HCT116 (cell line): ENCODE data around the gene LTBP1. TPM values are rescaled to one million over a fixed set of nuclear protein-coding genes. Genes with fewer than 3 reads are reported as not detected.

Experiments
- ATAC-seq: fragments of 200-7000 bp; cut with Tn5 transposase; 2 replicates; pipeline ENCODE4 v1.9.1; 2020; ENCODE audit warnings: mild to moderate bottlenecking, moderate library complexity
- BruUV-seq: library from RNA; stranded (reverse); fragments of 400-500 nt; replicated peaks from 2 replicates; lab custom pipeline; 2021; lab: Mats Ljungman, UMichigan
- CTCF ChIA-PET: fragments of 300-600 bp; sonication (Branson Sonifier 250); formaldehyde crosslinking; loops from one replicate; lab custom pipeline; 2021; ENCODE audit warnings: antibody characterized with exemption; lab: Charles Lee
- POLR2A ChIA-PET: fragments of 300-600, 350-600 bp; sonication (Branson Sonifier 250); formaldehyde crosslinking; loops from one replicate; lab custom pipeline; 2021; ENCODE audit warnings: antibody characterized with exemption; lab: Charles Lee
- RAD21 ChIA-PET, 2 experiments: fragments of 300-600 bp; sonication (Branson Sonifier 250); formaldehyde crosslinking; loops; one replicate each; lab custom pipeline; 2023; ENCODE audit warnings: low total read pairs in 2 of 2; ENCODE audit not compliant: uncharacterized antibody in 2 of 2, unreplicated experiment in 2 of 2, low non-redundant PET in 1 of 2; lab: Charles Lee
- DNase-seq: peaks from one replicate; pipeline ENCODE4 v3.0.0-alpha.2; 2010; ENCODE audit warnings: low read depth, low spot score
- H2AFZ ChIP-seq: fragments of 200-600 bp; shearing (Covaris generic), sonication (generic); 2 replicates; pipeline ENCODE4 v1.6.1; 2017; ENCODE audit warnings: low read depth, mixed run types, mixed read lengths, antibody characterized with exemption, low read length; ENCODE audit not compliant: poor library complexity, severe bottlenecking
- H3K27ac ChIP-seq: 2 replicates; pipeline ENCODE4 v1.5.1; 2012; ENCODE audit warnings: low read depth, low read length
- H3K27me3 ChIP-seq: fragments of 200-600 bp; sonication (generic); 2 replicates; pipeline ENCODE4 v1.6.1; 2016; ENCODE audit warnings: mixed run types, low read length, mixed read lengths; ENCODE audit not compliant: insufficient read depth
- H3K36me3 ChIP-seq, 2 experiments: fragments of 200-500 bp in 1 of 2; fragments of 200-600 bp in 1 of 2; sonication (Bioruptor generic) in 1 of 2; sonication (generic) in 1 of 2; 2 replicates each; pipeline versions ENCODE4 v1.5.1 to v1.6.1; 2014 to 2016; ENCODE audit warnings: low read length in 2 of 2, inconsistent platforms in 1 of 2, mixed read lengths in 1 of 2, mixed run types in 1 of 2; ENCODE audit not compliant: insufficient read depth in 2 of 2, control insufficient read depth in 1 of 2
- H3K4me1 ChIP-seq, 2 experiments: fragments of 200-600 bp in 1 of 2; sonication (generic) in 1 of 2; 2 replicates each; pipeline versions ENCODE4 v1.5.1 to v1.6.1; 2012 to 2017; ENCODE audit warnings: low read length in 2 of 2, inconsistent platforms in 1 of 2, mild to moderate bottlenecking in 1 of 2, mixed read lengths in 1 of 2, mixed run types in 1 of 2, moderate library complexity in 1 of 2; ENCODE audit not compliant: insufficient read depth in 2 of 2, control insufficient read depth in 1 of 2
- H3K4me2 ChIP-seq: fragments of 200-600 bp; sonication (generic); 2 replicates; pipeline ENCODE4 v1.6.1; 2017; ENCODE audit warnings: mixed run types, low read length, mixed read lengths
- H3K4me3 ChIP-seq, 2 experiments: fragments of 200-600 bp in 1 of 2; sonication (generic) in 1 of 2; replicated peaks in 1 of 2; 2 replicates each; pipeline ENCODE4 v1.5.1; 2011 to 2016; ENCODE audit warnings: low read length in 2 of 2, control low read depth in 1 of 2, low read depth in 1 of 2, mild to moderate bottlenecking in 1 of 2, mixed read lengths in 1 of 2, mixed run types in 1 of 2
- H3K79me2 ChIP-seq: fragments of 200-600 bp; sonication (generic); 2 replicates; pipeline ENCODE4 v1.6.1; 2017; ENCODE audit warnings: mild to moderate bottlenecking, mixed run types, low read length, moderate library complexity, mixed read lengths; ENCODE audit not compliant: insufficient read depth
- H3K9ac ChIP-seq: fragments of 200-600 bp; sonication (generic); 2 replicates; pipeline ENCODE4 v1.6.1; 2016; ENCODE audit warnings: low read length, mixed read lengths
- H3K9me2 ChIP-seq: fragments of 200-600 bp; sonication (generic), shearing (Covaris generic); 2 replicates; pipeline ENCODE4 v1.6.1; 2017; ENCODE audit warnings: mixed run types, mild to moderate bottlenecking, moderate library complexity; ENCODE audit not compliant: insufficient read depth
- H3K9me3 ChIP-seq, 2 experiments: fragments of 200-500 bp in 1 of 2; fragments of 200-600 bp in 1 of 2; sonication (Bioruptor generic) in 1 of 2; sonication (generic) in 1 of 2; 2 replicates each; pipeline ENCODE4 v1.6.1; 2014 to 2017; ENCODE audit warnings: low read length in 2 of 2, mixed read lengths in 2 of 2, inconsistent platforms in 1 of 2, low read depth in 1 of 2, mild to moderate bottlenecking in 1 of 2, mixed run types in 1 of 2, moderate library complexity in 1 of 2; ENCODE audit not compliant: control insufficient read depth in 1 of 2, insufficient read depth in 1 of 2
- H4K20me1 ChIP-seq: fragments of 200-600 bp; sonication (generic), shearing (Covaris generic); 2 replicates; pipeline ENCODE4 v1.6.1; 2017; ENCODE audit warnings: mixed run types, mild to moderate bottlenecking, moderate library complexity; ENCODE audit not compliant: insufficient read depth
- CEBPB ChIP-seq: IDR thresholded peaks from 2 replicates; pipeline ENCODE4 v1.6.1; 2012; ENCODE audit warnings: low read depth
- CTCF ChIP-seq, 3 experiments: fragments of 200-600 bp in 1 of 3; sonication (generic) in 1 of 3; IDR thresholded peaks in 2 of 3; conservative IDR thresholded peaks in 1 of 3; 2 replicates each; pipeline ENCODE4 v1.5.1; 2012 to 2017; ENCODE audit warnings: low read depth in 2 of 3, low read length in 2 of 3, antibody characterized with exemption in 1 of 3, borderline replicate concordance in 1 of 3, control low read depth in 1 of 3, mild to moderate bottlenecking in 1 of 3, mixed read lengths in 1 of 3, mixed run types in 1 of 3, moderate library complexity in 1 of 3; ENCODE audit not compliant: insufficient read depth in 1 of 3
- EGR1 ChIP-seq: IDR thresholded peaks from 2 replicates; pipeline ENCODE4 v1.6.1; 2012; ENCODE audit warnings: low read depth
- ELF1 ChIP-seq: IDR thresholded peaks from 2 replicates; pipeline ENCODE4 v1.6.1; 2012; ENCODE audit warnings: low read depth, borderline replicate concordance
- EZH2phosphoT487 ChIP-seq: fragments of 200-600 bp; IDR thresholded peaks from 2 replicates; pipeline ENCODE4 v1.6.1; 2018; ENCODE audit warnings: antibody characterized with exemption, borderline replicate concordance
- JUND ChIP-seq: IDR thresholded peaks from 2 replicates; pipeline ENCODE4 v1.6.1; 2012
- MAX ChIP-seq: IDR thresholded peaks from 2 replicates; pipeline ENCODE4 v1.6.1; 2012
- POLR2A ChIP-seq: IDR thresholded peaks from 2 replicates; pipeline ENCODE4 v1.7.0; 2011; ENCODE audit warnings: borderline replicate concordance; ENCODE audit not compliant: insufficient read depth, insufficient read length; ENCODE audit errors: extremely low read depth
- RAD21 ChIP-seq: IDR thresholded peaks from 2 replicates; pipeline ENCODE4 v1.6.1; 2012; ENCODE audit warnings: low read depth, mild to moderate bottlenecking
- REST ChIP-seq: IDR thresholded peaks from 2 replicates; pipeline ENCODE4 v1.6.1; 2012; ENCODE audit warnings: low read depth
- SIN3A ChIP-seq: IDR thresholded peaks from 2 replicates; pipeline ENCODE4 v1.6.1; 2012; ENCODE audit warnings: low read depth
- SP1 ChIP-seq: IDR thresholded peaks from 2 replicates; pipeline ENCODE4 v1.6.1; 2012; ENCODE audit warnings: low read depth
- YY1 ChIP-seq: IDR thresholded peaks from 2 replicates; pipeline ENCODE4 v1.6.1; 2011; ENCODE audit warnings: low read length, low read depth, moderate library complexity, mild to moderate bottlenecking; ENCODE audit not compliant: insufficient replicate concordance; ENCODE audit errors: extremely low read depth
- ZNF274 ChIP-seq: fragments of 200-500 bp; sonication (Bioruptor generic); IDR thresholded peaks from 2 replicates; pipeline ENCODE4 v1.6.1; 2014; ENCODE audit warnings: mild to moderate bottlenecking, low read depth, low read length, inconsistent platforms
- intact Hi-C: fragments of 100-400 bp; cut with micrococcal nuclease; formaldehyde crosslinking; loops from 2 replicates; pipeline ENCODE4 v1.10.0; 2022
- total RNA-seq: library from RNA; stranded (reverse); gene quantifications from one replicate; pipeline ENCODE4 v1.2.1, GENCODE V29; 2021; ENCODE audit not compliant: unreplicated experiment

Gene LTBP1
- total RNA-seq, 1 experiment from 2014 or later: 5.1 TPM

GRCh38 chr2:33287507-33288005, 340.8 kb downstream of the LTBP1 start:
- ChIA-PET CTCF (no interaction called here), RAD21 (no interaction called here), POLR2A (no interaction called here)
- Histone ChIP-seq H4K20me1 (no peaks in the 10 kb centered on the region), H3K4me2 (no peak overlapping the region), H3K27ac (no peak overlapping the region), H3K27me3 (no peaks in the 10 kb centered on the region), H3K9me2 (no peaks in the 10 kb centered on the region), H3K36me3 (no peaks in the 10 kb centered on the region), H3K9me3 (no peaks in the 10 kb centered on the region), H3K4me1 (peaks cover 5 to 8% of the 10 kb centered on the region in 2 experiments; a peak in 2 of 4 replicates), H3K4me3 (no peak overlapping the region), H3K9ac (no peak overlapping the region), H3K79me2 (no peaks in the 10 kb centered on the region), H2AFZ (no peak overlapping the region)
- no peak for TF ChIP-seq CEBPB
- no peak for TF ChIP-seq YY1
- TF ChIP-seq RAD21: no peak
- no peak for TF ChIP-seq CTCF (IDR thresholded peaks at IDR 0.05 in 2 of 3, conservative IDR thresholded peaks at IDR 0.05 in 1 of 3; ENCODE audit: borderline replicate concordance in 1 of 3, insufficient read depth in 1 of 3, low read depth in 2 of 3, low read length in 2 of 3)
- no peak for TF ChIP-seq EGR1
- TF ChIP-seq SP1: no peak
- no peak for TF ChIP-seq ZNF274
- no peak for TF ChIP-seq REST
- TF ChIP-seq EZH2phosphoT487: no peak
- no peak for TF ChIP-seq JUND
- TF ChIP-seq ELF1: no peak
- no peak for TF ChIP-seq SIN3A
- no peak for TF ChIP-seq POLR2A
- TF ChIP-seq MAX: no peak
- ATAC-seq (no peak), DNase-seq (no peak)
- intact Hi-C loops: no loop called here
- no TSS peak for BruUV-seq
